Nucleus accumbens (tissue), 56 donors: ENCODE data around the gene FBH1.
"Not testable (repeated sequence)": the region's sequence is repeated elsewhere in the genome, so short reads cannot be mapped to it uniquely, and the experiment has no call there.

ENCODE experiments used
- DNase-seq, 56 donors: peaks; one replicate each; lab custom pipeline; 2025; lab: John Stamatoyannopoulos, UW

FBH1 gene

GRCh38 chr10:5900247-5900646 lies 10.2 kb downstream of the FBH1 start:
- DNase-seq = no peak

- no peak for DNase-seq
These were observed 12.7 kb downstream of the FBH1 start for GRCh38 chr10:5902511-5903274.

- no peak for DNase-seq
These were observed 13.5 kb downstream of the FBH1 start for GRCh38 chr10:5903563-5903962.

- no peak for DNase-seq
These were observed 14.2 kb downstream of the FBH1 start for GRCh38 chr10:5904227-5904626.

GRCh38 chr10:5905854-5906507 lies 15.9 kb downstream of the FBH1 start:
- no peak for DNase-seq

GRCh38 chr10:5906651-5907050 lies 16.6 kb downstream of the FBH1 start:
- no peak for DNase-seq

GRCh38 chr10:5908676-5909075 lies 18.6 kb downstream of the FBH1 start:
- not testable (repeated sequence) for DNase-seq

GRCh38 chr10:5910323-5911100 lies 20.5 kb downstream of the FBH1 start:
- no peak for DNase-seq

- peak in 9 of 56 donors; percentile 4 to 33 (median 15) for DNase-seq
These were observed 21.6 kb downstream of the FBH1 start for GRCh38 chr10:5911670-5912069.

- no peak for DNase-seq
These were observed 23.7 kb downstream of the FBH1 start for GRCh38 chr10:5913736-5914135.

- no peak for DNase-seq
These were observed 25.4 kb downstream of the FBH1 start for GRCh38 chr10:5915451-5915850.

GRCh38 chr10:5917305-5917704 lies 27.3 kb downstream of the FBH1 start:
- DNase-seq = no peak

GRCh38 chr10:5918763-5919162 lies 28.7 kb downstream of the FBH1 start:
- no peak for DNase-seq

- no peak for DNase-seq
These were observed 29.5 kb downstream of the FBH1 start for GRCh38 chr10:5919568-5919967.

GRCh38 chr10:5921746-5922145 lies 31.7 kb downstream of the FBH1 start:
- no peak for DNase-seq

GRCh38 chr10:5924889-5925288 lies 34.8 kb downstream of the FBH1 start:
- no peak for DNase-seq

GRCh38 chr10:5927306-5927705 lies 37.3 kb downstream of the FBH1 start:
- peak in 1 of 56 donors; percentile 15 for DNase-seq

- DNase-seq = no peak
These were observed 39.4 kb downstream of the FBH1 start for GRCh38 chr10:5929442-5929841.

- no peak for DNase-seq
These were observed 40.2 kb downstream of the FBH1 start for GRCh38 chr10:5930272-5930671.

GRCh38 chr10:5932345-5932744 lies 42.3 kb downstream of the FBH1 start:
- no peak for DNase-seq

GRCh38 chr10:5933909-5934546 lies 44.0 kb downstream of the FBH1 start:
- DNase-seq = no peak
